H1 (cell line): ENCODE measurements around the gene CIZ1. TPM values are rescaled to one million over a fixed set of nuclear protein-coding genes. Genes with fewer than 3 reads are reported as not detected.

Experiments
- TAF7 ChIP-seq: optimal IDR thresholded peaks from 2 replicates; pipeline ENCODE3; 2011; ENCODE audit warnings: low read depth, mild to moderate bottlenecking, inconsistent platforms, low read length, moderate library complexity, borderline replicate concordance
- polyA plus RNA-seq, 7 experiments: library from polyadenylated mRNA; depleted of rRNA in 3 of 7; stranded (reverse) in 5 of 7; unstranded in 2 of 7; fragments of >200 nt in 5 of 7; fragments of 200-250 nt in 2 of 7; gene quantifications; 1 replicate in 5 of 7; 2 replicates in 1 of 7; 4 replicates in 1 of 7; pipeline versions ENCODE4 v1.2.1 to v1.2.3, GENCODE V29; 2011 to 2013; ENCODE audit warnings: missing spikeins in 2 of 7, mixed read lengths in 2 of 7
- total RNA-seq: library from RNA; stranded (reverse); fragmentation: NEBNext Ultra II Directional; extraction: Animal tissue kit (Norgen Biotek cat#: 25700); gene quantifications from 2 replicates; pipeline ENCODE4 v1.2.1, GENCODE V29; 2021

Gene CIZ1
- total and polyA plus RNA-seq, 2 of the 8 experiments (the other 6 are each of a cell fraction or from before 2014, with no cell fraction given): 66.0 to 107 TPM

DNA sequence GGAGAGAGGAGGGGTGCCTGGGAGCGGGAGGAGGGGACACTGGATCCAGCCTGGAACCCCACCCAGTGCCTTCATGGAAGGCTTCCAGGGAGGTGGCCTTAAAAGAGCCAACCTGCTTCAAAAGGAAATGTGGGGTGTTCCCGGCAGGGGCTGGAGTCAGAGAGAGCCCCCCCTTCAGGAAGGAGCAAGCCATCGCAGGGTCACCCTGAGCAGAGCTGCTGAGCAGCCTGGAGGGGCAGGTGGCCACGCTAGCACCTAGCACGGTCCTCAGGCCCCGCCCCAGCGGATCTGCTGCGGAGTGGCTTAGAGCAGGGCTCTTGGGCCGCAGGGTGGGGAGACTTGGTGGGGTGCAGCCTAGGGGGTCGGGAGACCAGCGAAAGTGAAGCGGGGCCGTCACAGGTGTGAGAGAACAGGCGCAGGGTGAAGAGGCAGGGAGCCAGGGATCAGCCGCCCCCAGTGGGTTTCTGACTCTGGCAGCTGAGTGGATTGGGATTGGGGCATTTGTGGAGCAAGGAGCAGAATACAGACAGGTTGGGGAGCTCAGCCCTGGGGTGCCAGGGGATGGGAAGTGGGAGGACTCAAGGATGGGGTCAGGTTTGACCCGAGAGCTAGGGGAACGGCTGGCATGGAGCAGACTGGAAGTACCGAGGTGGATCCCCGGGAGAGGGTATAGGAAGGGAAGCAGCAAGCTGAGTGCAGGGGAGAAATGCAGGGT lies 40.6 kb downstream of the CIZ1 start (continued):
- peak; percentile 26 for TF ChIP-seq TAF7
